ENCODE data around the gene PTPRD. TPM values are rescaled to one million over a fixed set of nuclear protein-coding genes. Genes with fewer than 3 reads are reported as not detected.

Gene PTPRD
- total RNA-seq, 1 donor from 2014 or later = 6.9 TPM

- no peak overlapping the region for H3K4me3 ChIP-seq
- no peak for TF ChIP-seq CTCF (IDR thresholded peaks at IDR 0.05)
- H3K4me1 ChIP-seq = no peaks in the 10 kb centered on the region
- H3K9me3 ChIP-seq = no peaks in the 10 kb centered on the region
- no peaks in the 10 kb centered on the region for H3K36me3 ChIP-seq
- no peaks in the 10 kb centered on the region for H3K27me3 ChIP-seq
- no peak overlapping the region for H3K27ac ChIP-seq
- DNase-seq (ENCODE audit: low spot score in 2 of 2) = no peak
- intact Hi-C loops (cut with DNase I) = no loop called here
These were observed 1767.0 kb downstream of the PTPRD start for GRCh38 chr9:8845808-8846207.

- no peak for TF ChIP-seq CTCF (IDR thresholded peaks at IDR 0.05)
- Histone ChIP-seq H3K27me3 (no peaks in the 10 kb centered on the region), H3K4me1 (no peaks in the 10 kb centered on the region), H3K9me3 (no peaks in the 10 kb centered on the region), H3K36me3 (no peaks in the 10 kb centered on the region), H3K4me3 (no peak overlapping the region), H3K27ac (no peak overlapping the region)
- intact Hi-C loops (cut with DNase I) = no loop called here
- no peak for DNase-seq (ENCODE audit: low spot score in 2 of 2)
These were observed 1767.4 kb downstream of the PTPRD start for GRCh38 chr9:8845376-8845775.

- Histone ChIP-seq H3K4me3 (no peak overlapping the region), H3K36me3 (no peaks in the 10 kb centered on the region), H3K27ac (no peak overlapping the region), H3K4me1 (no peaks in the 10 kb centered on the region), H3K9me3 (no peaks in the 10 kb centered on the region), H3K27me3 (no peaks in the 10 kb centered on the region)
- DNase-seq (ENCODE audit: low spot score in 2 of 2) = no peak
- no peak for TF ChIP-seq CTCF (IDR thresholded peaks at IDR 0.05)
- intact Hi-C loops (cut with DNase I) = no loop called here
These were observed 1768.3 kb downstream of the PTPRD start for GRCh38 chr9:8844549-8844948.

GRCh38 chr9:8842402-8843193 lies 1770.2 kb downstream of the PTPRD start:
- no peak for DNase-seq (ENCODE audit: low spot score in 2 of 2)
- no peaks in the 10 kb centered on the region for H3K9me3 ChIP-seq
- H3K36me3 ChIP-seq = no peaks in the 10 kb centered on the region
- no peak for TF ChIP-seq CTCF (IDR thresholded peaks at IDR 0.05)
- no peaks in the 10 kb centered on the region for H3K4me1 ChIP-seq
- intact Hi-C loops (cut with DNase I) = no loop called here
- H3K27me3 ChIP-seq = no peaks in the 10 kb centered on the region
- H3K4me3 ChIP-seq = no peak overlapping the region
- no peak overlapping the region for H3K27ac ChIP-seq

- no peaks in the 10 kb centered on the region for H3K36me3 ChIP-seq
- peaks cover 0 to 3% of the 10 kb centered on the region in 2 donors for H3K4me1 ChIP-seq
- no peak for DNase-seq (ENCODE audit: low spot score in 2 of 2)
- H3K4me3 ChIP-seq = no peak overlapping the region
- no peaks in the 10 kb centered on the region for H3K27me3 ChIP-seq
- intact Hi-C loops (cut with DNase I) = no loop called here
- H3K27ac ChIP-seq = no peak overlapping the region
- no peak for TF ChIP-seq CTCF (IDR thresholded peaks at IDR 0.05)
- no peaks in the 10 kb centered on the region for H3K9me3 ChIP-seq
These were observed 1774.7 kb downstream of the PTPRD start for GRCh38 chr9:8838136-8838535.
